HTR-8/SVneo (cell line): ENCODE data around the gene MELK.
A peak's percentile ranks its signal among the peaks of the same experiment; 100 is the strongest.

Source experiments
- DNase-seq: peaks from one replicate; pipeline ENCODE4 v3.0.0; 2011; ENCODE audit warnings: low spot score, mixed read lengths; ENCODE audit not compliant: insufficient read length
- FAIRE-seq: peaks from 2 replicates; lab custom pipeline; 2011; peaks lifted over from hg19 to GRCh38; lab: Jason Lieb, UNC

Gene MELK

DNA sequence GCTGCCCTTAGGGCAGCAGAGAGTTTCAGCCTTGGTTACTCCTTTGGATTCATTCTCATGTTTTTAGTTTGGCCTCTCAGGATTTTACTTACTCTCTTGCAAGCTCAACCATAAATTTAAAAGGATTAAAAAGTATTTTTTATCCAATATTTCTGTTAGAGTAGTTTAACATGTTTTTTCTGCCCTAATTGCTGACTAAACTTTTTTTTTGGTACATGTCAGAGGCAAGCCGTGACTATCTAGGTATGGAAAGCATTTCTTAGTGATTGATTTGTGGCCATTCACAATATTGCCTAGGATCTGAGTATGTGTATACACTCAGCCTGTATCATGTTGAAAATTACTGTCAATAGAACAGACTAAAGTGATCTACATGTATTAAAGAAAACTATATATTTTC is 92.1 kb downstream of the MELK start:
- no peak for DNase-seq
- no peak for FAIRE-seq

- FAIRE-seq: no peak
Measured at GRCh38 chr9:36665387-36665786, 92.7 kb downstream of the MELK start.

GRCh38 chr9:36665921-36666431 is 93.3 kb downstream of the MELK start:
- peak; percentile 44 for FAIRE-seq

More at GRCh38 chr9:36665387-36665786, 92.7 kb downstream of the MELK start:
- DNase-seq: no peak

DNA sequence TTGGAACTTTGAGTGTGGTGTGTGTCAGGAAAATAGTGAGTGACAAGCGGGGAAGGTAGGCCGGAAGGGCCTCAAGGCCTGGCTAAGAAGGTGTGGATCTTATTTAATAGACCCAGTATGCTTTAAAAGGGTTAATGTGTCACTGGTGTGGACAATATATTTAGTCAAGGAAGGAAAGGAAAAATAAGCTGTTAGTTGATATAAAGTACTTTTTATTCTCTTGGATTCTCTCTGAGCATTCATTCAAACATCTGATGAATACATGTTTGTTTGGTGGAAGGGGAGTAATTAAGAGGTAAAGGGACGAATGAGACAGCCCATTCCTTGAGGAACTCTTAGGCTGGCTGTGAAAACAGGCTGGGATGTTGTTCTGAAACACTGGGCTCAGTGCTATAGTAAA is 98.9 kb downstream of the MELK start:
- no peak for FAIRE-seq

More at GRCh38 chr9:36665921-36666431, 93.3 kb downstream of the MELK start:
- DNase-seq: no peak

GRCh38 chr9:36676091-36676490 is 103.4 kb downstream of the MELK start:
- DNase-seq (no peak), FAIRE-seq (no peak)

More for the DNA sequence above, 98.9 kb downstream of the MELK start:
- no peak for DNase-seq

- FAIRE-seq: no peak
Measured at GRCh38 chr9:36676778-36677485, 104.2 kb downstream of the MELK start.

DNA sequence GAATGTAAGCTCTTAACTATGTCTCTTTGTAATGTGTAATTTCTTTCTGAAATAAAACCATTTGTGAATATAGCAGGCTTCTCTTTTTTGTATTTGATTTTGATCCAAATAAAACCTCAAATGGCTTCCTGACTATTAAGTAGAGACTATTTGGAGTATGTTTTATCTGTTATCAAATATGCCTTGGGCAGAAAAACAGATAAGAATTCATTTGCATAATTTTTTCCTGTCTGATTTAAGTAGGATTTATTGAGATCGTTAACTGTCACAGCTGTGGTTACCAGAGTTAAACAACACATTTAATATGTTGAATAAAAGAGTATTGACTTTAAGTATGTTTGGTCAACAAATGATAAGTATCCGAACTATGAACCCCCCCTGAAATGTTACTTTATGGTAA is 104.9 kb downstream of the MELK start:
- no peak for FAIRE-seq
- DNase-seq: no peak

More at GRCh38 chr9:36676778-36677485, 104.2 kb downstream of the MELK start:
- DNase-seq: no peak

DNA sequence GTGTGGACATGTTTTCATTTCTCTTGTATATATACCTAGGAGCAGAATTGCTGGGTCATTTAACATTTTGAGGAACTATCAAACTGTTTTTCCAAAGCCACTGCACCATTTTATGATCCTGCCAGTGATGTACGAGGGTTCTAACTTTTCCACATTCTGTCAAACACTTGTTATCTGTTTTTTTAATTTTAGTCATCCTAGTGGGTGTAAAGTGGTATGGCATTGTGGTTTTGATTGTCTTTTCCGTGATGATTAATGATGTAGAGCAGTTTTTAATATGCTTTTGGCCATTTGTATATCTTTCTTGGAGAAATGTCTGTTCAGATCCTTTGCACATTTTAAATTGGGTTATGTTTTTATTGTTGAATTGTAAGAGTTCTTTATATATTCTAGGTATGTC is 107.0 kb downstream of the MELK start:
- DNase-seq (no peak), FAIRE-seq (no peak)

DNA sequence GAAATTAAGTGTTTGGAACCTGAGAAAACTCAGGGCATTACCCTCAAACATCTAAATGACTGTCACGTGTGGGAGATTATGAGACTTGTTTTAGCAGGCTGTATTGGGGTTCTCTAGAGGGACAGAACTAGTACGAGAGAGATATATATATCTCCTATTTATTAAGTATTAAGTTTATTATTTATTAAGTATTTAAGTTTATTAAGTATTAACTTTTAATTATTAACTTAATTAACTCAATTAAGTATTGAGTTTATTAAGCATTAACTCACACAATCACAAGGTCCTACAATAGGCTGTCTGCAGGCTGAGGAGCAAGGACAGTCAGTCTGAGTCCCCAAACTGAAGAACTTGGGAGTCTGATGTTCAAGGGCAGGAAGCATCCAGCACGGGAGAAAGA is 113.8 kb downstream of the MELK start:
- no peak for DNase-seq
- FAIRE-seq: no peak

DNA sequence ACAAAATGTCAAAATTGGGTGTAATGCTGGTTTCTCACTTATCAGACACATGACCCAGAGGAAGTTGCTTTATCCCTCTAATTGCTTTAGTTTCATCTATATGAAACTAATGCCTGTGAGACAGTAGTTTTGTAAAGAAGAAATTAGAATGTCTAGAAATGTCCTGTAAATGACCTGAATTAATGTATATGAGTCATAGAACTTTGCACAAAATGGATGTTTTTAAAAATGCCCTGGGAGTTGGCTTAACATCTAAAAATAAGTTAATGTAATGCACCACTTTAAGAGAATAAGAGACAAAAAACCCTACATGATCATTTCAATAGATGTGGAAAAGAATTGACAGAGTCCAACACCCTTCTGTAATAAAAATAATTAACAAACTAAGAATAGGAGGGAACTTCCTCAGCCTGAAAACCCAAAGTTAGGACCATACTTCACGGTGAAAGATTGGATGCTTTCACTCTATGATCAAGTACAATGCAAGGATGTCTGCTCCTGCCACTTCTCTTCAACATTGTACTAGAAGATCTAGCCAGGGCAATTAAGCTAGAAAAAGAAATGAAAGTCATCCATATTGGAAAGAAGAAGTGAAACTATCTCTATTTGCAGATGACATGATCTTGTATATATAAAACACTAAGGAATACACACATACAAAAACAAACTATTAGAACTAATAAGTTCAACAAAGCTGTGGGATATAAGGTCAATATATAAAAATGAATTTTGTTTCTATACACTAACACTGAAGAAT is 117.9 kb downstream of the MELK start:
- DNase-seq (no peak), FAIRE-seq (no peak)

DNA sequence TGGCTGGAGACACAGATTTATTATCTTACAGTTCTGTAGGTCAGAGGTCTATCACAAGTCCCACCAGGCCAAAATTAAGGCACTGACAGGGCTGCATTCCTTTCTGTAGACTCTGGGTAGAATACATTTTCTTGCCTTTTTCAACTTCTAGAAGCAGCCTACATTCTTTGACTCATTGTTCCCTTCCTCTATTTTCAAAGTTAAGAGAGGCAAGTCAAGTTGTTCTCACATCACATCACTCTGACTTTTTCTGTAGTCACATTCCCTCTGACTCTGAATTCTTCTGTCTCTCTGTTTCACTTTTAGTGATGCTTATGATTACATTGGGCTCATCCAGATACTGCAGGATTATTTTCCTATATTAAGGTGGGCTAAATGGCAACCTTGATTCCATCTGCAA is 119.0 kb downstream of the MELK start:
- FAIRE-seq (no peak), DNase-seq (no peak)

- DNase-seq: no peak
- FAIRE-seq: no peak
Measured at GRCh38 chr9:36698984-36699383, 126.3 kb downstream of the MELK start.

DNA sequence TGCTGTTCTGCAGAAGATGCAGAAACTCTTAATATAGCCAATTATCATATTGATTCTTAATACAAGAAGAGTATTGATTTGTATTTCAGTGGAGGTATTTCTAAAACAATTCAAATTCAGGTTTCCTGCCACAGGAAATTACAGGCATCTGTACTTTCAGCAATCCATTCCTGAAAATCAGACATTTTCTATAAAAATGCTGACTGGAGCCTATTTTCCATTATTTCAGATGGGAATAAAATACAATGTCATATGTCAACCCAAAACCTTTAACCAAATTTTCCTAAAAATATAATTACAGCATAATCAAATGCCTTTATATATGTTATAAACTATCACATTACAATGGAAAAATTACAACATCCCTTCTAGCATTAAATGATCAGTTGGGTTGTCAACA is 131.5 kb downstream of the MELK start:
- DNase-seq (no peak), FAIRE-seq (no peak)

GRCh38 chr9:36713515-36714490 is 141.1 kb downstream of the MELK start:
- FAIRE-seq (no peak), DNase-seq (no peak)

- DNase-seq (no peak), FAIRE-seq (no peak)
Measured at GRCh38 chr9:36716496-36716895, 143.8 kb downstream of the MELK start.

DNA sequence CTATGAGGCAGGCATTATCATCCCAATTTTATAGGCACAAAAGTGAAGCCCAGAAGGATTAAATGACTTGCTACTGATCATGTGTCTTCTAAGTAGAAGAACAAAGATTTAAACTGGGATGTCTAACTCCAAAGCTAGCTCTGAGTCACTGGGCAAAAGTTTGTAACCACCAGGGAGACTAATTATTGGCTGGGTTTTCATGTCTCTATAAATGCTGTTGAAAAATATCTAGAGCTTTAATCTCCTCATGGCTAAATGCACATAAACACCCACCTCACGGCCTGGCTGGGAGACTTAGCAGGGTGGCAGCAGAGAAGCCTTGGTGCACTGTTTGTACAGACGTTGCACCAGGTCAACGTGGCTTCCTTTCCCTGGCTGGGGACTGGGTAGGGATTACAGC is 144.6 kb downstream of the MELK start:
- DNase-seq (no peak), FAIRE-seq (no peak)

DNA sequence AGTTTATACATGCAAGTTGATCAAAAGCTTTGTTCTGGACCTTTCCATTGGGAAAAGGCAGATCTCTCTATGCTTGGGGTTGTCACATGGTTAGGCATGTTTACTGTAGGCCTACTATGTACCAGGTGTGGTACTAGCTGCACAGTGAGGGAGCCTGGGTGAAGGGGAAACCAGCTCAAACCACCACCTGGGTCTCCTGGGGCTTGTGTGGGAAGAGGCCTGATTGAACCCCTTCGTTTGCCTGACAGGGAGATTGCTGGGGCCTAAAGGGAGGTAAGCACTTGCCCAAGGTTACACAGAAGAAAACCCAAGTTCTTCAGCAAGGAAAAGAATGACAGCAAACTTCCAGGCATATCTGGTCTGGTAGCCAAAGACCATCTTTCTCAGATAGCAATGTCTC is 145.9 kb downstream of the MELK start:
- FAIRE-seq (no peak), DNase-seq (no peak)

GRCh38 chr9:36720043-36720442 is 147.3 kb downstream of the MELK start:
- no peak for DNase-seq
- FAIRE-seq: no peak

DNA sequence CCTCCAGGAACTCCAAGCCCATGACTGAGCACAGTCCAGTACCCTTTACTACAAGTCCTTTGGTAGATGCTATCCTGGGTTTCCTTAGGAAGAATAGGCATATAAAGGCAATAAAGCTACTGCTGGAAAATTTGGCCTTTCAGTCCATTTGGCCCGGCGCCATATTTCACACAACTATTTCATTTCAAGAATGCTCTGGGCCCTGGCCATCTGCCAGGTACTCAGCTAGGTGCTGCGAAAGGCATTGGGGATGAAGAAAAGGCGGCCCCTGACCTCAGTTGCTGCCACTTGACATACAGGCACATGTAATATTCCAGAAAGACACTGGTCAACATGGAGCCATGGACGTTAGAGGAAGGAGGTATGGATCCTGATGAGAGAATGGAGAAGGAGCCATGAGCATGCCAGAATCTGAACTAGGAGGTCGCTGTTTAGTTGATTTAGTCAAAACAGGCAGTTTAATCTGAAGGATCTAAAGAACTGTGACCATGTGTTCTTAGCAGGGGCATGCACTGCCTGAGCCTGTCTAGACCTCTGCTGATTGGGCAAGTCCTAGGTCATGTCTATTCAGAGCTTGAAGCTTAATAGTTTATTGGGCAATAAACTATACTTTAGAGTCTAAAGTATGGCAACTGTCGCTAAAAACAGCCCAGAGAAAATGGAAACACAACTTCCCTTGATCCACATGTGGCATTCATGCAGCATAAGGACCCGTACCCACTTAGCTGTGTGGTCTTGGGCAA is 149.3 kb downstream of the MELK start:
- DNase-seq: no peak

More for the DNA sequence above, 149.3 kb downstream of the MELK start:
- FAIRE-seq: no peak
